Measurements from ENCODE around the gene ABI2.
A peak's percentile ranks its signal among the peaks of the same experiment; 100 is the strongest.

DNA sequence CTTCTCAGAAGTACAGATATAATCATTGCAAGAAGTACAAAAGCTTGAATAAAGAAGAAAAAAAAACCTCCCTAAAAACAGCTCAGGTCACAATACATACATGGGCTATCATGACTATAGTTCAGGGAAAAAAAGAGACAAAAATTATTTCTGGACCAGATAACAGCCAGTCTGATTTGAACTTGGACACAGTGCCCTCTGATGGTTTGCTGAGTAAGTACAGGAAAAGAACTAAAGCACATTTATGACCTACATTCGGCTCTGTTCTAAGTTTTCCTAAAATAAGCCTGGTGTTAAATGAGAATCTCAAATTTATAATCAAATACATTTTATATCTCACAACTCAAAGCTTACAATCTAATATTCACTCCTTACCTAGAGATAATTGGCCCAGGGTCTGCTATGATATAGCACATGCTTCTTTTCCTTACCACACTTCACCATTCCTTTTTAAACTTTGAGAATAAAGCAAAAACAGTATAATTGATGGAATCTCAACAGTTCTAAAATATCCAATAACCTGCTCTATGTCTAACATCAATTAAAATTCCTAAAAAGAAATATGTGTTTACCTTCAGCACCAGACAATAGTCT, 125.8 kb downstream of the ABI2 start:
- TF ChIP-seq, protein P1, sequence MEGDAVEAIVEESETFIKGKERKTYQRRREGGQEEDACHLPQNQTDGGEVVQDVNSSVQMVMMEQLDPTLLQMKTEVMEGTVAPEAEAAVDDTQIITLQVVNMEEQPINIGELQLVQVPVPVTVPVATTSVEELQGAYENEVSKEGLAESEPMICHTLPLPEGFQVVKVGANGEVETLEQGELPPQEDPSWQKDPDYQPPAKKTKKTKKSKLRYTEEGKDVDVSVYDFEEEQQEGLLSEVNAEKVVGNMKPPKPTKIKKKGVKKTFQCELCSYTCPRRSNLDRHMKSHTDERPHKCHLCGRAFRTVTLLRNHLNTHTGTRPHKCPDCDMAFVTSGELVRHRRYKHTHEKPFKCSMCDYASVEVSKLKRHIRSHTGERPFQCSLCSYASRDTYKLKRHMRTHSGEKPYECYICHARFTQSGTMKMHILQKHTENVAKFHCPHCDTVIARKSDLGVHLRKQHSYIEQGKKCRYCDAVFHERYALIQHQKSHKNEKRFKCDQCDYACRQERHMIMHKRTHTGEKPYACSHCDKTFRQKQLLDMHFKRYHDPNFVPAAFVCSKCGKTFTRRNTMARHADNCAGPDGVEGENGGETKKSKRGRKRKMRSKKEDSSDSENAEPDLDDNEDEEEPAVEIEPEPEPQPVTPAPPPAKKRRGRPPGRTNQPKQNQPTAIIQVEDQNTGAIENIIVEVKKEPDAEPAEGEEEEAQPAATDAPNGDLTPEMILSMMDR (IDR thresholded peaks at IDR 0.05), result peak; percentile 37 to 69 (median 57)
- TF ChIP-seq POLR2A (IDR thresholded peaks at IDR 0.05), result no peak

Data from esophagus squamous epithelium (tissue), 4 donors.